Measurements from ENCODE around the gene ACSM2A. TPM values are rescaled to one million over a fixed set of nuclear protein-coding genes. Genes with fewer than 3 reads are reported as not detected.
"Not testable (repeated sequence)": the region's sequence is repeated elsewhere in the genome, so short reads cannot be mapped to it uniquely, and the experiment has no call there.

Gene ACSM2A
- total RNA-seq, 2 experiments from 2014 or later, result 0.11 TPM; not detected in 1

GRCh38 chr16:20517149-20517548 is 65.8 kb downstream of the ACSM2A start:
- Mint-ChIP-seq H3K27ac (no peak overlapping the region), H3K27me3 (peaks cover 23% of the 10 kb centered on the region), H3K4me1 (no peaks in the 10 kb centered on the region), H3K9me3 (ENCODE audit: low read depth) (no peaks in the 10 kb centered on the region), H3K4me3 (no peak overlapping the region), H3K36me3 (ENCODE audit: low read depth) (no peaks in the 10 kb centered on the region)
- ATAC-seq (no peak), DNase-seq (no peak)
- intact Hi-C loops (cut with DNase I, micrococcal nuclease), result no loop called here
- POLR2A ChIA-PET, result no interaction called here
- CTCF ChIA-PET, result no interaction called here

DNA sequence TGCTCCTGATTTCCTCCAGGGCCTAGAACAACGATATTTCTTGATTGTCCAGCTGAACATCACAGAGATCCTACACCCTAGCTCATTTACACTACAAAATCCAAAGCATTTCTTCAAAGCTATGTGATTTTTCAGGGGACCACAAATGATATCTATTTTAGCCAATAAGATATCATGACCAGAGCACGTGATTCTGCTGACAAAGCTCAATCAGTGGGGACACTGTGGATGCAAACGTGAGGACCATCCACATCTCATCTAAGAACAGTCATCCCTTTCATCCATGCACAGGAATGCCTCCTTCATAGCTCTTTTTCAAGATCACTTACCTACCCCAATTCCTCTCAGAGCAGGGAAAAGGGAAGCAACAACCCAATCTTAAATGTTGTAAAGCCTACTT is 67.9 kb downstream of the ACSM2A start:
- POLR2A ChIA-PET, result no interaction called here
- Mint-ChIP-seq H3K9me3 (ENCODE audit: low read depth) (no peaks in the 10 kb centered on the region), H3K27me3 (peaks cover 18% of the 10 kb centered on the region), H3K27ac (no peak overlapping the region), H3K4me3 (no peak overlapping the region), H3K4me1 (no peaks in the 10 kb centered on the region), H3K36me3 (ENCODE audit: low read depth) (no peaks in the 10 kb centered on the region)
- DNase-seq (no peak), ATAC-seq (no peak)
- intact Hi-C loops (cut with DNase I, micrococcal nuclease), result no loop called here
- CTCF ChIA-PET, result no interaction called here

GRCh38 chr16:20520103-20520502 is 68.8 kb downstream of the ACSM2A start:
- DNase-seq, result no peak
- no peak overlapping the region for H3K27ac Mint-ChIP-seq
- H3K36me3 Mint-ChIP-seq (ENCODE audit: low read depth), result no peaks in the 10 kb centered on the region
- no peaks in the 10 kb centered on the region for H3K4me1 Mint-ChIP-seq
- H3K9me3 Mint-ChIP-seq (ENCODE audit: low read depth), result no peaks in the 10 kb centered on the region
- intact Hi-C loops (cut with DNase I, micrococcal nuclease), result no loop called here
- H3K27me3 Mint-ChIP-seq, result peaks cover 12% of the 10 kb centered on the region
- H3K4me3 Mint-ChIP-seq, result no peak overlapping the region
- ATAC-seq, result no peak
- ChIA-PET POLR2A (no interaction called here), CTCF (no interaction called here)

DNA sequence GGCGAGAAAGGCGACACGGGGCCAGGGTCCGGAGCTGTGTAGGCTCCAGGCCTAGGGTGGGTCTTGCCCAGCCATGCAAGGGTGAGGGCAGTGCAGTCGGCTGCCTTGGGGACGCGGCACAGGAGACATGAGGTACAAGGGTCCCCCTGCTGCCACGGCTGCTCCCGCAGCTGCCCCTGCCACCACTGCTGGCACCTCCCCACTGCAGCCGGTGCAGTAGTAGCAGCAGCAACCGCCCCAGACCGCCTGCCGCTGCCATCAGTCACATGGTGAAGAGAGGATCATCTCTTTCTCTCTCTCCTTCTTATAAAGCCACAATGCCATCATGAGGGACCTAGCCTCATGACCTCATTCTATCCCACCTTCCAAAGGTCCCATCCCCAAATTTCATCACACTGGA is 80.5 kb downstream of the ACSM2A start:
- H3K27ac Mint-ChIP-seq; H3K4me3 Mint-ChIP-seq; intact Hi-C loops (cut with DNase I, micrococcal nuclease); H3K4me1 Mint-ChIP-seq; DNase-seq; CTCF ChIA-PET; H3K9me3 Mint-ChIP-seq (ENCODE audit: low read depth); POLR2A ChIA-PET; ATAC-seq; H3K36me3 Mint-ChIP-seq (ENCODE audit: low read depth); H3K27me3 Mint-ChIP-seq: not testable (repeated sequence)

DNA sequence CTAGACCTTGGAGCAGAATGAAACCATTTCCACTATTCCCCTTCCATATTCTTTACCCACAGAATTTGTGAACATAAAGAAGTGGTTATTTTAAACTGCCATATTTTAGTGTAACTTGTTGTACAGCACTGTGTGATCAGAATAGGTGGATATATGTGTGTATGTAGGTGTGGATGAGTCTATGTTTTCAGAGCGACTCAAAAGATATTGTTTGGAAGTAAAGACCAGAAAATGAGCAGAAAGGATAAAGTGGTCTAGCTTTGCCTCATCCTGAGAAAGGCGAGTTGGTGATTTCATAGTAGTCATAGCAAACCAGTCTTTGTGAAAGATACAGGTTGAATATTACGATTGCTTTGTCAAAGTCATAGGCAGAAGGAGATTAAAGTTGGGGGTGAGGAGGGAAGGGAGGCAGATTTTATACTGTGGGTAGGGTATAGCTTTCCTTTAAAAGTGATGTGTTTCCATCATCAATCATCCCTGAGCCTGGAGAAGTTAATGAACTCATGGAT is 81.0 kb downstream of the ACSM2A start:
- H3K9me3 Mint-ChIP-seq (ENCODE audit: low read depth); H3K4me3 Mint-ChIP-seq; H3K27ac Mint-ChIP-seq; intact Hi-C loops (cut with DNase I, micrococcal nuclease); CTCF ChIA-PET; DNase-seq; POLR2A ChIA-PET; H3K36me3 Mint-ChIP-seq (ENCODE audit: low read depth); H3K27me3 Mint-ChIP-seq; H3K4me1 Mint-ChIP-seq: not testable (repeated sequence)
- ATAC-seq, result peak; percentile 33

DNA sequence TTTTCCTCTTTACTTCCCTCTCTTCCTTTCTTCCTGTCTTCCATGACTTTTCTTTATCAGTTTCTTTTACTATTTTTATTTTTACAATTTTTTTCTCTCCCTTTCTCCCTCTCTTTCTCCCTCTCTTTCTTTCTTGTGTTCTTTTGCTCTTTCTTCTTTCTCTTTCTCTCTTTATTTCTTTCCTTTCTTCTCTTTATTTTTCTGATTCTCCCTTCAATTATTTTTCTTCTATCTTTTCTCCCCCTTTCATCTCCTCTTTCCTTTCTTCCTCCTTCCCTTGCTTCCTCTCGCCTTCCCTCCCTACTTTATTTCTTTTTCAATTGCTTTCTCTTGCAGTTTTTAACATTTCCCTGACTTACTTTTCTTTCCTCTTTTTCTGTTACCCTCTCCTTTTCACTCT is 85.3 kb downstream of the ACSM2A start:
- POLR2A ChIA-PET; H3K36me3 Mint-ChIP-seq (ENCODE audit: low read depth); H3K27ac Mint-ChIP-seq; ATAC-seq; CTCF ChIA-PET; H3K4me1 Mint-ChIP-seq; H3K4me3 Mint-ChIP-seq; intact Hi-C loops (cut with DNase I, micrococcal nuclease); DNase-seq; H3K27me3 Mint-ChIP-seq; H3K9me3 Mint-ChIP-seq (ENCODE audit: low read depth): not testable (repeated sequence)

Other genes starting within 250 kb of the ACSM2A start
- gene GP2, start 124.0 kb upstream of the ACSM2A start, total RNA-seq, result not detected
- not detected for gene UMOD, start 98.8 kb upstream of the ACSM2A start, total RNA-seq
- gene PDILT, start 46.8 kb upstream of the ACSM2A start, total RNA-seq, result not detected
- not detected for gene ACSM5, start 42.0 kb upstream of the ACSM2A start, total RNA-seq
- gene ACSM2B, start 124.8 kb downstream of the ACSM2A start, total RNA-seq, result not detected
- gene ACSM1, start 246.2 kb downstream of the ACSM2A start, total RNA-seq, result not detected

Data from activated CD4-positive, alpha-beta T cell treated with anti-CD3 and anti-CD28 coated beads for 36 hours (primary cell).